H1 (cell line): Measurements from ENCODE around the gene DPH1. TPM values are rescaled to one million over a fixed set of nuclear protein-coding genes. Genes with fewer than 3 reads are reported as not detected.

Experiments used
- EGR1 ChIP-seq: IDR thresholded peaks from 2 replicates; pipeline ENCODE4 v1.6.1; 2011; ENCODE audit warnings: low read depth, low read length, borderline replicate concordance
- JUN ChIP-seq: IDR thresholded peaks from 2 replicates; pipeline ENCODE4 v1.6.1; 2011; ENCODE audit warnings: low read depth, mild to moderate bottlenecking, improper control_type of control experiment, low read length
- polyA plus RNA-seq, 7 experiments: library from polyadenylated mRNA; depleted of rRNA in 3 of 7; stranded (reverse) in 5 of 7; unstranded in 2 of 7; fragments of >200 nt in 5 of 7; fragments of 200-250 nt in 2 of 7; gene quantifications; 1 replicate in 5 of 7; 2 replicates in 1 of 7; 4 replicates in 1 of 7; pipeline versions ENCODE4 v1.2.1 to v1.2.3, GENCODE V29; 2011 to 2013; ENCODE audit warnings: missing spikeins in 2 of 7, mixed read lengths in 2 of 7
- total RNA-seq: library from RNA; stranded (reverse); fragmentation: NEBNext Ultra II Directional; extraction: Animal tissue kit (Norgen Biotek cat#: 25700); gene quantifications from 2 replicates; pipeline ENCODE4 v1.2.1, GENCODE V29; 2021
- TF ChIP-seq, protein P1 (sequence below): IDR thresholded peaks from 2 replicates; pipeline ENCODE4 v1.6.1; 2011; ENCODE audit warnings: low read length, improper control_type of control experiment

DPH1 gene
- total and polyA plus RNA-seq, 2 of the 8 experiments (the other 6 are each of a cell fraction or from before 2014, with no cell fraction given): 24.9 to 30.0 TPM

DNA sequence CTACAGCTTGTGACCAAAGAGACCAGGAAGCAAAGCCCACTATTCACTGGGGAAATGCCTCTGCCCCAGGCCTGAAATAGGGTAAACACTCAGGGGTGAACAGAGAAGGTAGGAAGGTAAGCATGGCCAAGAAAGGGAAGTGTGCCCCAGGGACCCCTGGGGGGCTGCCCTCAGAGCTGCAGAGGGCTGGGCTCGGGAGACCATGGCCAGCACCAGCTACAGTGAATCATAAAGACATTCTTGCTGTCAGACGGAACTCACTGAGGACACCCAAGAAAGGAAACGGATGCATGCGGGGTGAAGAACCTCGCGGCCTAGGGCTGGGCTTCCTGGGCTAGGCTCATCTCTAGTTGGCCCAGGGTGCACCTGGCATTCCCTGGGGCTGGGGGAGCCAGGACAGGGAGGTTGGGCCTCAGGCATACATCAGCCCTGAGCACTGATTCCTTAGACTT lies 34.6 kb downstream of the DPH1 start (continued):
- TF ChIP-seq, protein P1, sequence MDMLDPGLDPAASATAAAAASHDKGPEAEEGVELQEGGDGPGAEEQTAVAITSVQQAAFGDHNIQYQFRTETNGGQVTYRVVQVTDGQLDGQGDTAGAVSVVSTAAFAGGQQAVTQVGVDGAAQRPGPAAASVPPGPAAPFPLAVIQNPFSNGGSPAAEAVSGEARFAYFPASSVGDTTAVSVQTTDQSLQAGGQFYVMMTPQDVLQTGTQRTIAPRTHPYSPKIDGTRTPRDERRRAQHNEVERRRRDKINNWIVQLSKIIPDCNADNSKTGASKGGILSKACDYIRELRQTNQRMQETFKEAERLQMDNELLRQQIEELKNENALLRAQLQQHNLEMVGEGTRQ: no peak
- TF ChIP-seq EGR1: no peak
- no peak for TF ChIP-seq JUN
- TF ChIP-seq, all 59 proteins: peak for 0
